ENCODE data around the gene KSR1.

The KSR1 gene

DNA sequence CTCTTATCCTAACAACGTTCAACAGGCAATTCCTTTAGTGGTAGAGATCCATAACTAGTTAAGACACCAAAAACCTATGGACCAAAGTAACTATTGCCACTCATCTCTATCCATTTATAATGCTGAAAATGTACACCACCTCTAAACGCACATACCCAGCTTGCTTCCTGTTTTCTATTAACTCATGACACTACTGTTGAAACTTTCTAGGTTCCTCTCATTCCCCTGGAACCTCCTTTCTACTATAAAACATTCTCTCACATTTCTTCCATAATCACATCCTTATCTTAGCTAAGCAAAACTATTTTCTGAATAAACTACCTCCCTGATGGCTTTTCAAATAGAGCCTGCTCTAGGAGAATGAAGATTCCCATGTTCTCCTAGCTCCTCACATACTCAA is 42.9 kb upstream of the KSR1 start:
- no peak overlapping the region for H3K9ac ChIP-seq (ENCODE audit: low read depth, low read length, poor library complexity)
- H2AK5ac ChIP-seq (ENCODE audit: low read depth, low read length), result no peak overlapping the region
- H3K4me2 ChIP-seq (ENCODE audit: insufficient read depth, low read length, poor library complexity, severe bottlenecking), result no peak overlapping the region
- no peak overlapping the region for H2BK12ac ChIP-seq (ENCODE audit: low read length)
- no peaks in the 10 kb centered on the region for H3K4me1 ChIP-seq (ENCODE audit: control insufficient read depth in 2 of 2, insufficient read depth in 1 of 2, low read depth in 1 of 2, low read length in 2 of 2)
- H2BK5ac ChIP-seq (ENCODE audit: low read length), result no peak overlapping the region
- no peak overlapping the region for H3K23ac ChIP-seq (ENCODE audit: low read depth, low read length, poor library complexity)
- no peak overlapping the region for H2BK120ac ChIP-seq (ENCODE audit: low read depth, low read length)
- no peaks in the 10 kb centered on the region for H3K79me1 ChIP-seq (ENCODE audit: low read depth, low read length)
- no peak overlapping the region for H3K4ac ChIP-seq (ENCODE audit: low read length)
- H3K27me3 ChIP-seq (ENCODE audit: control insufficient read depth in 3 of 3, insufficient read depth in 3 of 3, low read depth in 1 of 3, low read length in 3 of 3), result peaks cover 0 to 34% (median 0%) of the 10 kb centered on the region in 3 experiments
- no peak overlapping the region for H2BK15ac ChIP-seq (ENCODE audit: low read length)
- H3K36me3 ChIP-seq (replicated peaks in 1 of 2; ENCODE audit: control insufficient read depth in 2 of 2, insufficient read depth in 2 of 2, low read length in 2 of 2), result no peaks in the 10 kb centered on the region
- no CpG with 5 or more reads among the region's 2 CpGs for WGBS, 2 donors (ENCODE audit: extremely low coverage in 2 of 2, insufficient read length in 2 of 2, insufficient replicate concordance in 1 of 2)
- H3K14ac ChIP-seq (ENCODE audit: low read length), result no peak overlapping the region
- no peak overlapping the region for H4K8ac ChIP-seq (ENCODE audit: low read depth, low read length)
- H3K4me3 ChIP-seq (ENCODE audit: low read length in 2 of 2), result no peak overlapping the region
- no peak overlapping the region for H3K27ac ChIP-seq (replicated peaks; ENCODE audit: low read length)
- no peak for DNase-seq (ENCODE audit: low spot score)
- no peaks in the 10 kb centered on the region for H3K9me3 ChIP-seq (replicated peaks in 1 of 2; ENCODE audit: control insufficient read depth in 2 of 2, insufficient read depth in 1 of 2, low read depth in 1 of 2, low read length in 2 of 2)
- no peak overlapping the region for H4K91ac ChIP-seq (ENCODE audit: low read depth, low read length, poor library complexity)
- H3K18ac ChIP-seq (ENCODE audit: low read length), result no peak overlapping the region
- H2AFZ ChIP-seq (ENCODE audit: low read length), result no peak overlapping the region

DNA sequence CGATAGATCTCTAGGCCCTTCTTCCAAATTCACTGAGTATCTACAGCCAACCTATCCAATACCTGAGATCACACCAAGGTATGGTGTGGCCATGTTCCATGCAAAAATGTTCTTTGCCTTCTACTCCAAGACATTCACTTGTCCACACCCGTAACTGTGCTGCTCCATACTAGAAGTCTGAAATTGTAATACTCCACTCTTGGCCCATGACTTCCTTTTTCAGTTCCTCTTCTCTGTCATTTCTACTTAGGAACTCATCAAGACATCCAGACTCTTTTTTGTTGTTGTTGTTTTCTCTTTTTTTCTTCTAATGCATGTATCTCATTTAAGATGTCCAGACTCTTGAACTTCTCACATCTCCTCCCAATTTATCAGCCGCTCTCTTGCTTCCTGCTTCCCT is 42.5 kb upstream of the KSR1 start:
- Histone ChIP-seq H3K27ac (replicated peaks; ENCODE audit: low read length) (no peak overlapping the region), H2AFZ (ENCODE audit: low read length) (no peak overlapping the region), H2BK15ac (ENCODE audit: low read length) (no peak overlapping the region), H2BK12ac (ENCODE audit: low read length) (no peak overlapping the region), H2BK5ac (ENCODE audit: low read length) (no peak overlapping the region), H2AK5ac (ENCODE audit: low read depth, low read length) (no peak overlapping the region), H3K14ac (ENCODE audit: low read length) (no peak overlapping the region), H3K4me2 (ENCODE audit: insufficient read depth, low read length, poor library complexity, severe bottlenecking) (no peak overlapping the region), H3K36me3 (replicated peaks in 1 of 2; ENCODE audit: control insufficient read depth in 2 of 2, insufficient read depth in 2 of 2, low read length in 2 of 2) (no peaks in the 10 kb centered on the region), H3K23ac (ENCODE audit: low read depth, low read length, poor library complexity) (no peak overlapping the region), H2BK120ac (ENCODE audit: low read depth, low read length) (no peak overlapping the region), H3K4me3 (ENCODE audit: low read length in 2 of 2) (no peak overlapping the region), H3K4me1 (ENCODE audit: control insufficient read depth in 2 of 2, insufficient read depth in 1 of 2, low read depth in 1 of 2, low read length in 2 of 2) (no peaks in the 10 kb centered on the region), H4K91ac (ENCODE audit: low read depth, low read length, poor library complexity) (no peak overlapping the region), H3K79me1 (ENCODE audit: low read depth, low read length) (no peaks in the 10 kb centered on the region), H3K9ac (ENCODE audit: low read depth, low read length, poor library complexity) (no peak overlapping the region), H3K18ac (ENCODE audit: low read length) (no peak overlapping the region), H3K27me3 (ENCODE audit: control insufficient read depth in 3 of 3, insufficient read depth in 3 of 3, low read depth in 1 of 3, low read length in 3 of 3) (peaks cover 0 to 31% (median 0%) of the 10 kb centered on the region in 3 experiments), H3K9me3 (replicated peaks in 1 of 2; ENCODE audit: control insufficient read depth in 2 of 2, insufficient read depth in 1 of 2, low read depth in 1 of 2, low read length in 2 of 2) (no peaks in the 10 kb centered on the region), H4K8ac (ENCODE audit: low read depth, low read length) (no peak overlapping the region), H3K4ac (ENCODE audit: low read length) (no peak overlapping the region)
- no CpG with 5 or more reads among the region's 3 CpGs for WGBS, 2 donors (ENCODE audit: extremely low coverage in 2 of 2, insufficient read length in 2 of 2, insufficient replicate concordance in 1 of 2)
- no peak for DNase-seq (ENCODE audit: low spot score)

DNA sequence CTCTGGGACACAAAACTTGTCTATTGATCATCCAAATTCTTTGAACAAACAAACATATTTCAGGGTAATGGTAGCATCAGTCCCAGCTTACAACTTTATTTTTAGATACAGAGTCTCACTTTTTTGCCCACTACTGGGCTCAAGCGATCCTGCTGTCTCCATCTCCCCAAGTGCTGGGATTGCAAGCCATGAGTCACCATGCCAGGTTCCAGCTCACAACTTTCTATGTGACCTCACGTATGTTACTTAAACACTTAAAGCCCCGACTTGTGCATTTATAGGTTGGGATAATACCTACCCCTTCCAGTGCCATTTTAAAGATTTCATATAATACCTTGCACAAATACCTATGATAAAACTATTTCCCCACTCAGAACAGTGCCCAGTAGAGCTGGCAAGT is 42.0 kb upstream of the KSR1 start:
- Histone ChIP-seq H3K9ac (ENCODE audit: low read depth, low read length, poor library complexity) (no peak overlapping the region), H2BK12ac (ENCODE audit: low read length) (no peak overlapping the region), H3K23ac (ENCODE audit: low read depth, low read length, poor library complexity) (no peak overlapping the region), H3K14ac (ENCODE audit: low read length) (no peak overlapping the region), H4K8ac (ENCODE audit: low read depth, low read length) (no peak overlapping the region), H3K79me1 (ENCODE audit: low read depth, low read length) (no peaks in the 10 kb centered on the region), H3K27ac (replicated peaks; ENCODE audit: low read length) (no peak overlapping the region), H2BK15ac (ENCODE audit: low read length) (no peak overlapping the region), H2AFZ (ENCODE audit: low read length) (no peak overlapping the region), H3K4ac (ENCODE audit: low read length) (no peak overlapping the region), H2BK5ac (ENCODE audit: low read length) (no peak overlapping the region), H3K27me3 (ENCODE audit: control insufficient read depth in 3 of 3, insufficient read depth in 3 of 3, low read depth in 1 of 3, low read length in 3 of 3) (peaks cover 0 to 34% (median 0%) of the 10 kb centered on the region in 3 experiments), H3K9me3 (replicated peaks in 1 of 2; ENCODE audit: control insufficient read depth in 2 of 2, insufficient read depth in 1 of 2, low read depth in 1 of 2, low read length in 2 of 2) (no peaks in the 10 kb centered on the region), H4K91ac (ENCODE audit: low read depth, low read length, poor library complexity) (no peak overlapping the region), H2AK5ac (ENCODE audit: low read depth, low read length) (no peak overlapping the region), H3K4me2 (ENCODE audit: insufficient read depth, low read length, poor library complexity, severe bottlenecking) (no peak overlapping the region), H3K4me3 (ENCODE audit: low read length in 2 of 2) (no peak overlapping the region), H3K4me1 (ENCODE audit: control insufficient read depth in 2 of 2, insufficient read depth in 1 of 2, low read depth in 1 of 2, low read length in 2 of 2) (no peaks in the 10 kb centered on the region), H2BK120ac (ENCODE audit: low read depth, low read length) (no peak overlapping the region), H3K36me3 (replicated peaks in 1 of 2; ENCODE audit: control insufficient read depth in 2 of 2, insufficient read depth in 2 of 2, low read length in 2 of 2) (no peaks in the 10 kb centered on the region), H3K18ac (ENCODE audit: low read length) (no peak overlapping the region)
- WGBS, 2 donors (ENCODE audit: extremely low coverage in 2 of 2, insufficient read length in 2 of 2, insufficient replicate concordance in 1 of 2), result no CpG with 5 or more reads among the region's 3 CpGs
- DNase-seq (ENCODE audit: low spot score), result no peak

GRCh38 chr17:27414694-27415093 is 41.6 kb upstream of the KSR1 start:
- H3K9me3 ChIP-seq (replicated peaks in 1 of 2; ENCODE audit: control insufficient read depth in 2 of 2, insufficient read depth in 1 of 2, low read depth in 1 of 2, low read length in 2 of 2), result no peaks in the 10 kb centered on the region
- H3K23ac ChIP-seq (ENCODE audit: low read depth, low read length, poor library complexity), result no peak overlapping the region
- no peaks in the 10 kb centered on the region for H3K79me1 ChIP-seq (ENCODE audit: low read depth, low read length)
- no peak overlapping the region for H2AK5ac ChIP-seq (ENCODE audit: low read depth, low read length)
- no peak overlapping the region for H4K91ac ChIP-seq (ENCODE audit: low read depth, low read length, poor library complexity)
- no peak overlapping the region for H3K18ac ChIP-seq (ENCODE audit: low read length)
- H3K27ac ChIP-seq (replicated peaks; ENCODE audit: low read length), result no peak overlapping the region
- no peak overlapping the region for H2BK120ac ChIP-seq (ENCODE audit: low read depth, low read length)
- no peaks in the 10 kb centered on the region for H3K36me3 ChIP-seq (replicated peaks in 1 of 2; ENCODE audit: control insufficient read depth in 2 of 2, insufficient read depth in 2 of 2, low read length in 2 of 2)
- H3K4me3 ChIP-seq (ENCODE audit: low read length in 2 of 2), result no peak overlapping the region
- no peak for DNase-seq (ENCODE audit: low spot score)
- WGBS, 2 donors (ENCODE audit: extremely low coverage in 2 of 2, insufficient read length in 2 of 2, insufficient replicate concordance in 1 of 2), result no CpG with 5 or more reads among the region's 6 CpGs
- no peak overlapping the region for H2BK15ac ChIP-seq (ENCODE audit: low read length)
- no peak overlapping the region for H3K4me2 ChIP-seq (ENCODE audit: insufficient read depth, low read length, poor library complexity, severe bottlenecking)
- H3K4ac ChIP-seq (ENCODE audit: low read length), result no peak overlapping the region
- H4K8ac ChIP-seq (ENCODE audit: low read depth, low read length), result no peak overlapping the region
- H3K14ac ChIP-seq (ENCODE audit: low read length), result no peak overlapping the region
- no peak overlapping the region for H2AFZ ChIP-seq (ENCODE audit: low read length)
- no peaks in the 10 kb centered on the region for H3K4me1 ChIP-seq (ENCODE audit: control insufficient read depth in 2 of 2, insufficient read depth in 1 of 2, low read depth in 1 of 2, low read length in 2 of 2)
- no peak overlapping the region for H3K9ac ChIP-seq (ENCODE audit: low read depth, low read length, poor library complexity)
- H2BK12ac ChIP-seq (ENCODE audit: low read length), result no peak overlapping the region
- peaks cover 0 to 34% (median 0%) of the 10 kb centered on the region in 3 experiments for H3K27me3 ChIP-seq (ENCODE audit: control insufficient read depth in 3 of 3, insufficient read depth in 3 of 3, low read depth in 1 of 3, low read length in 3 of 3)
- H2BK5ac ChIP-seq (ENCODE audit: low read length), result no peak overlapping the region
